Neural progenitor cell (in vitro differentiated cells): Measurements from ENCODE around the gene CDC42SE2. TPM values are rescaled to one million over a fixed set of nuclear protein-coding genes. Genes with fewer than 3 reads are reported as not detected.

ENCODE experiments used
- DNase-seq: peaks from one replicate; pipeline ENCODE4 v3.0.0-alpha.2; 2016; ENCODE audit warnings: low spot score
- H2AFZ ChIP-seq: fragments of 200-600 bp; sonication (generic); replicated peaks from 2 replicates; pipeline ENCODE4 v1.6.1; 2016; ENCODE audit warnings: antibody characterized with exemption
- H3F3A ChIP-seq: fragments of 200-600 bp; sonication (generic); 2 replicates; pipeline ENCODE4 v1.6.1; 2016; ENCODE audit warnings: antibody characterized with exemption, low read depth
- H3K27ac ChIP-seq: fragments of 200-600 bp; sonication (generic); 2 replicates; pipeline ENCODE4 v1.5.1; 2016; ENCODE audit warnings: mild to moderate bottlenecking
- H3K27me3 ChIP-seq: fragments of 200-600 bp; sonication (generic); 2 replicates; pipeline ENCODE4 v1.6.1; 2016; ENCODE audit warnings: mild to moderate bottlenecking, moderate library complexity
- H3K36me3 ChIP-seq: fragments of 200-600 bp; sonication (generic); 2 replicates; pipeline ENCODE4 v1.5.1; 2016
- H3K4me1 ChIP-seq: fragments of 200-600 bp; sonication (generic); 2 replicates; pipeline ENCODE4 v1.6.1; 2016; ENCODE audit warnings: mixed run types
- H3K4me2 ChIP-seq: fragments of 200-600 bp; sonication (generic); 2 replicates; pipeline ENCODE4 v1.6.1; 2016
- H3K4me3 ChIP-seq: fragments of 200-600 bp; sonication (generic); 2 replicates; pipeline ENCODE4 v1.5.1; 2016
- H3K79me2 ChIP-seq: fragments of 200-600 bp; sonication (generic); 2 replicates; pipeline ENCODE4 v1.6.1; 2016; ENCODE audit warnings: low read depth
- H3K9ac ChIP-seq: fragments of 200-600 bp; sonication (generic); 2 replicates; pipeline ENCODE4 v1.6.1; 2016
- H3K9me3 ChIP-seq: fragments of 200-600 bp; sonication (generic); 2 replicates; pipeline ENCODE4 v1.5.1; 2016; ENCODE audit warnings: low read depth
- H4K20me1 ChIP-seq: fragments of 200-600 bp; sonication (generic); 2 replicates; pipeline ENCODE4 v1.6.1; 2016; ENCODE audit warnings: low read depth
- H3K27ac Mint-ChIP-seq: 3 replicates; pipeline ENCODE4 v1.8.0; 2021; ENCODE audit warnings: mixed read lengths
- H3K27me3 Mint-ChIP-seq: 2 replicates; pipeline ENCODE4 v1.8.0; 2022; ENCODE audit warnings: low read depth, mild to moderate bottlenecking, inconsistent platforms, moderate library complexity, mixed read lengths; ENCODE audit not compliant: insufficient read depth
- H3K36me3 Mint-ChIP-seq: 3 replicates; pipeline ENCODE4 v1.8.0; 2021; ENCODE audit warnings: mixed read lengths
- H3K4me1 Mint-ChIP-seq: 3 replicates; pipeline ENCODE4 v1.8.0; 2021; ENCODE audit warnings: mixed read lengths
- H3K4me3 Mint-ChIP-seq: 3 replicates; pipeline ENCODE4 v1.8.0; 2021; ENCODE audit warnings: mild to moderate bottlenecking, moderate library complexity, mixed read lengths
- H3K9me3 Mint-ChIP-seq: 3 replicates; pipeline ENCODE4 v1.8.0; 2020; ENCODE audit warnings: mixed read lengths
- EZH2 ChIP-seq: fragments of 200-600 bp; sonication (generic); IDR thresholded peaks from 2 replicates; pipeline ENCODE4 v1.6.1; 2017; ENCODE audit warnings: antibody characterized with exemption, mild to moderate bottlenecking, moderate library complexity
- EZH2phosphoT487 ChIP-seq: fragments of 200-600 bp; sonication (generic); IDR thresholded peaks from 2 replicates; pipeline ENCODE4 v1.6.1; 2017; ENCODE audit warnings: antibody characterized with exemption
- total RNA-seq: library from RNA; depleted of rRNA; stranded (reverse); fragments of >200 nt; gene quantifications from 2 replicates; pipeline ENCODE4 v1.2.3, GENCODE V29; 2015; ENCODE audit warnings: low replicate concordance
- TF ChIP-seq, protein P1 (sequence below): fragments of 200-600 bp; sonication (generic); IDR thresholded peaks from 2 replicates; pipeline ENCODE4 v1.5.1; 2017; ENCODE audit warnings: antibody characterized with exemption, mild to moderate bottlenecking

Gene CDC42SE2
- total RNA-seq, 1 donor from 2014 or later: 79.9 TPM

DNA sequence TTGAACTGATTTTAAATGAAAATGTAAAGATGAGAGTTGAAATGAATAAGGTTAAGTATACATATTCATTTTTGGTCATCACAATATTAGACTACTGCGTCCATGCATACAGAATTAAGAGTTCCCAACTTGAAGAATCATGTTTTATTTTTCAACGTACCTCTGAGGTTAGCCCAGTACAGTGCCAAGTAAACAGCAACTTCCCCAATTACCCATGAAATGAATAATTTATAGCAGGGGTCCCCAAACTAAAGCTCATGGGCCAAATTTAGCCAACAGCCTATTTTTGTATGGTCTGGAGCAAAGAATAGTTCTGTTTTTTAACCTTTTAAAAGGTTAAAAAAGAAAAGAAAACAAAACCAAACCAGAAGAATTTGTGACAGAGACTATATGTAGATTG lies 167.9 kb downstream of the CDC42SE2 start:
- Mint-ChIP-seq H3K4me1 (no peaks in the 10 kb centered on the region), H3K36me3 (peaks cover 30% of the 10 kb centered on the region)

DNA sequence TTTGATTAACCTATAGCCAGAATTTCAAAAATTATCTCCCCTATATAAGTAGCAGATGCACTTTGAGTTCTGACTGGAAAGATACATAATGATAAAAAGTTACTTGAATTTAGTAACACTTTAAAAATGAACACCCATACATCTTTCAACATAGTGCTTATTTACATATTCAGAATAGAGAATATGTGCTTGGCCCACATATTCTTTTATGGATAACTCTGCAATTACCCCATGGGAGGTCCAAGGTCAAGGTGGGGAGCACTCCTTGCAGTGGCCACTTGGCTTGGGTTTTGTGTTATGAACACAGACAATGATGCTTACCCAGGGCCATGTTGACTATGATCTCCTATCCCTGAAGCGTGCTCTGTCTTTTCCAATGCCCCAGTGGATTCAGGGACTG lies 169.3 kb downstream of the CDC42SE2 start:
- H3K9ac ChIP-seq: no peak overlapping the region
- no peak overlapping the region for H3K27ac ChIP-seq
- Mint-ChIP-seq H3K9me3 (no peaks in the 10 kb centered on the region), H3K27me3 (no peaks in the 10 kb centered on the region), H3K36me3 (peaks cover 33% of the 10 kb centered on the region), H3K4me1 (no peaks in the 10 kb centered on the region), H3K4me3 (no peak overlapping the region), H3K27ac (no peak overlapping the region)
- no peaks in the 10 kb centered on the region for H3K27me3 ChIP-seq
- H3K4me2 ChIP-seq: no peak overlapping the region
- H3K9me3 ChIP-seq: no peaks in the 10 kb centered on the region
- no peak for DNase-seq
- H3K4me3 ChIP-seq: no peak overlapping the region
- H2AFZ ChIP-seq: no peak overlapping the region
- H3K79me2 ChIP-seq: no peaks in the 10 kb centered on the region
- TF ChIP-seq EZH2: no peak
- no peak for TF ChIP-seq EZH2phosphoT487
- TF ChIP-seq, protein P1, sequence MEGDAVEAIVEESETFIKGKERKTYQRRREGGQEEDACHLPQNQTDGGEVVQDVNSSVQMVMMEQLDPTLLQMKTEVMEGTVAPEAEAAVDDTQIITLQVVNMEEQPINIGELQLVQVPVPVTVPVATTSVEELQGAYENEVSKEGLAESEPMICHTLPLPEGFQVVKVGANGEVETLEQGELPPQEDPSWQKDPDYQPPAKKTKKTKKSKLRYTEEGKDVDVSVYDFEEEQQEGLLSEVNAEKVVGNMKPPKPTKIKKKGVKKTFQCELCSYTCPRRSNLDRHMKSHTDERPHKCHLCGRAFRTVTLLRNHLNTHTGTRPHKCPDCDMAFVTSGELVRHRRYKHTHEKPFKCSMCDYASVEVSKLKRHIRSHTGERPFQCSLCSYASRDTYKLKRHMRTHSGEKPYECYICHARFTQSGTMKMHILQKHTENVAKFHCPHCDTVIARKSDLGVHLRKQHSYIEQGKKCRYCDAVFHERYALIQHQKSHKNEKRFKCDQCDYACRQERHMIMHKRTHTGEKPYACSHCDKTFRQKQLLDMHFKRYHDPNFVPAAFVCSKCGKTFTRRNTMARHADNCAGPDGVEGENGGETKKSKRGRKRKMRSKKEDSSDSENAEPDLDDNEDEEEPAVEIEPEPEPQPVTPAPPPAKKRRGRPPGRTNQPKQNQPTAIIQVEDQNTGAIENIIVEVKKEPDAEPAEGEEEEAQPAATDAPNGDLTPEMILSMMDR: no peak
- H3F3A ChIP-seq: no peaks in the 10 kb centered on the region
- H3K36me3 ChIP-seq: no peaks in the 10 kb centered on the region
- no peaks in the 10 kb centered on the region for H4K20me1 ChIP-seq
- H3K4me1 ChIP-seq: no peaks in the 10 kb centered on the region

More for the DNA sequence above, 167.9 kb downstream of the CDC42SE2 start:
- Histone ChIP-seq H4K20me1 (no peaks in the 10 kb centered on the region), H3K4me1 (no peaks in the 10 kb centered on the region), H3K27ac (no peak overlapping the region), H3K9ac (no peak overlapping the region), H3K9me3 (no peaks in the 10 kb centered on the region), H3K4me3 (no peak overlapping the region), H3K4me2 (no peak overlapping the region), H2AFZ (no peak overlapping the region), H3K79me2 (no peaks in the 10 kb centered on the region), H3K27me3 (no peaks in the 10 kb centered on the region), H3K36me3 (no peaks in the 10 kb centered on the region), H3F3A (no peaks in the 10 kb centered on the region)
- H3K9me3 Mint-ChIP-seq: no peaks in the 10 kb centered on the region
- no peaks in the 10 kb centered on the region for H3K27me3 Mint-ChIP-seq
- no peak overlapping the region for H3K27ac Mint-ChIP-seq
- DNase-seq: no peak
- no peak for TF ChIP-seq EZH2
- TF ChIP-seq, protein P1: no peak
- no peak for TF ChIP-seq EZH2phosphoT487
- no peak overlapping the region for H3K4me3 Mint-ChIP-seq

DNA sequence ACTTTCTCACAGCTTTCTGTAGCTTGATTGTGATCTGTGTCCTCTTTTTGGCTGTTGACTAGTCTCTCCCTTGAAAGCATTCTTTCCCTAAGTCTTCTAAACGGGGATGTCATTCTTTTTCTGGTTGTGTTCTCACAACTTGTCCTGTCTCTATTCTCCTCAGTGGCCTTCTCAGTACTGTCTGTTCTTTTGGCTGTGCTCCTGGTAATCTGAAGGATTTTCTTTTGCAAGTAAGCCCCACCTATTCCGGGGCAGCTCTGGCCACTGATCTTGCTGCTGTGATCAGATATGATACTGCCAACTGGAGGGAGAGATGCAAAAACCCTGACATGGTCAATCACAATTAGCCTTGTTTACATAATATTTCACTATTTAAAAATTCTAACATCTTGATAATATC lies 172.2 kb downstream of the CDC42SE2 start:
- Histone ChIP-seq H3K4me2 (no peak overlapping the region), H3K79me2 (no peaks in the 10 kb centered on the region), H3K27me3 (no peaks in the 10 kb centered on the region), H3K4me1 (no peaks in the 10 kb centered on the region), H3K36me3 (no peaks in the 10 kb centered on the region), H3F3A (no peaks in the 10 kb centered on the region), H2AFZ (no peak overlapping the region), H3K27ac (no peak overlapping the region), H3K9me3 (no peaks in the 10 kb centered on the region), H3K9ac (no peak overlapping the region), H3K4me3 (no peak overlapping the region), H4K20me1 (no peaks in the 10 kb centered on the region)
- TF ChIP-seq EZH2phosphoT487 (no peak), EZH2 (no peak)
- TF ChIP-seq, protein P1: no peak
- no peaks in the 10 kb centered on the region for H3K9me3 Mint-ChIP-seq
- H3K27ac Mint-ChIP-seq: no peak overlapping the region
- no peaks in the 10 kb centered on the region for H3K4me1 Mint-ChIP-seq
- no peaks in the 10 kb centered on the region for H3K27me3 Mint-ChIP-seq
- no peak overlapping the region for H3K4me3 Mint-ChIP-seq
- peaks cover 28% of the 10 kb centered on the region for H3K36me3 Mint-ChIP-seq
- no peak for DNase-seq
